Heart left ventricle (tissue), 13 donors: ENCODE data around the gene EPHA6.

Source experiments
- CTCF ChIP-seq, 12 donors: fragments of 200-600 bp; sonication (generic) in 4 of 12; IDR thresholded peaks; one replicate each; pipeline versions ENCODE4 v1.5.0 to v1.8.0; 2018 to 2022; ENCODE audit warnings: antibody characterized with exemption in 12 of 12, mild to moderate bottlenecking in 5 of 12
- POLR2A ChIP-seq, 2 donors: fragments of 450-650 bp; IDR thresholded peaks; one replicate each; pipeline ENCODE4 v1.6.1; 2017; ENCODE audit warnings: antibody characterized with exemption in 2 of 2, mild to moderate bottlenecking in 2 of 2, moderate library complexity in 2 of 2
- donor health status: ischemic (EF 13 %, LVEDD 7.1; RV severe dilation, severe dysfunction).
- donor health status: DM: no; HTN: yes; CAD: no.
- donor health status: DM: no; HTN: no; CAD: no.
- donor health status: ischemic (EF 25% LVEDD 6.9; RV normal size, moderate dysfunction).
- donor health status: ischemic (EF 25% LVEDD 5.7; RV mildly dilated, moderate dysfunction).
- donor health status: ischemic (EF 35%, LVEDD 5.7; RV mildly dilated, moderate dysfunction).
- donor health status: nonischemic (EF 11% LVEDD 7.7; RV severe dilation, severe dysfunction).
- donor health status: DM: yes; HTN: yes; CAD: no.
- donor health status: PGD.
- donor health status: ischemic (EF 29% LVEDD 5.4; RV normal size, mild dysfunction).
- donor health status: nonischemic (EF 23%, LVEDD 6.1; RV moderate dilation, normal function).

- no peak for TF ChIP-seq CTCF (IDR thresholded peaks at IDR 0.05)
- TF ChIP-seq POLR2A (IDR thresholded peaks at IDR 0.05) = no peak
Observed at GRCh38 chr3:97497138-97497537, 682.7 kb downstream of the EPHA6 start.
